GM21381 (cell line): Measurements from ENCODE around the gene BAHD1.

Experiments used
- ATAC-seq: cut with Tn5 transposase; IDR thresholded peaks from one replicate; pipeline ENCODE4 v1.9.1; 2021; ENCODE audit warnings: mild to moderate bottlenecking, moderate library complexity; ENCODE audit not compliant: unreplicated experiment

BAHD1 gene

DNA sequence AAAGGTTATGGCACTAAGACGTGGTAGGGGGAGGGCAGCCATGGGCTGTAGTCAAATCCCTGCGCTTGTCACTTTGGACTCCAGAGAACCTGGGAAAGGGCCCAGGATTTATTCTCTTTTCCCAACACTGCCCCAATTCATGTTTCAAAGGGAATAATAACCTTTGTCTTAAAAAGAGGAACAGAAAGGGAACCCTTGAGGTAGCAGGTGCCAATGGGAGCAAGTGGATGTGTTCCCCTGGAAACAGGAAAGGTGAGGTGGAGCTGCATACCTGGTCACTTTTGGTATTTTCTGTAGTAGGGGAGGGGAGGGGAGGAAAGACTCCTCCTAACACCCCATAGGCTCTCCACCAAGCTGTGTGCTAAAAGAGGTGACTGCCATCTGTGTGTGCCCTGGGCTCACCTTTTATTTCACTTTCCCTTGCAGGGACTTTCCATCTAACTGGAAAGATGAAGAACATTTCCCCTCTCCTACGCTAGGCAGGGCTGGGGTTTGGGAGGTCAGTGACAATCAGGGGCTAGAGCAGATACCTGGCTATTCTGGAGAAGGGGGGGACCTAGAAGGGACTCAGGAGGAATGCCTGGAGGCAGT, 23.9 kb downstream of the BAHD1 start:
- no peak for ATAC-seq

- ATAC-seq, result no peak
Observed at GRCh38 chr15:40465939-40466338, 25.2 kb downstream of the BAHD1 start.

GRCh38 chr15:40466426-40467260, 25.9 kb downstream of the BAHD1 start:
- ATAC-seq, result no peak

DNA sequence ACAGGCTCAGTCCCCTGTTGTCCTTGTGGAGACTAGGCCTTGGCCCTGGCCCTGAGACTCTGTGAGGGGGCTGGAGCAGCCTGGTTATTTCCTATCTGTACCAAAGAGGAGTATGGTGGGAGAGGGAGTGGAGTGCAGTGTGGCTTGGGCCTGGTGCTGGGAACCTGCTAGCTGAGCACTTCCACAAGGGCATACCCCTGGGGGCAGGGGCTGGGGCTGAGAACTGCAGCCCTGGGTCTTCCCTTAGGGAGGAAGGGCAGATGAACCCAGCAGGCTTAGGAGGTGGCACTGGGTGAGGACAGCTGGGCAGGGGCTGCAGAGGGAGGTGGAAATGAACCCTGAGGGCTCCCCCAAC, 26.5 kb downstream of the BAHD1 start:
- ATAC-seq, result no peak

- ATAC-seq, result no peak
Observed at GRCh38 chr15:40468898-40469331, 28.2 kb downstream of the BAHD1 start.

DNA sequence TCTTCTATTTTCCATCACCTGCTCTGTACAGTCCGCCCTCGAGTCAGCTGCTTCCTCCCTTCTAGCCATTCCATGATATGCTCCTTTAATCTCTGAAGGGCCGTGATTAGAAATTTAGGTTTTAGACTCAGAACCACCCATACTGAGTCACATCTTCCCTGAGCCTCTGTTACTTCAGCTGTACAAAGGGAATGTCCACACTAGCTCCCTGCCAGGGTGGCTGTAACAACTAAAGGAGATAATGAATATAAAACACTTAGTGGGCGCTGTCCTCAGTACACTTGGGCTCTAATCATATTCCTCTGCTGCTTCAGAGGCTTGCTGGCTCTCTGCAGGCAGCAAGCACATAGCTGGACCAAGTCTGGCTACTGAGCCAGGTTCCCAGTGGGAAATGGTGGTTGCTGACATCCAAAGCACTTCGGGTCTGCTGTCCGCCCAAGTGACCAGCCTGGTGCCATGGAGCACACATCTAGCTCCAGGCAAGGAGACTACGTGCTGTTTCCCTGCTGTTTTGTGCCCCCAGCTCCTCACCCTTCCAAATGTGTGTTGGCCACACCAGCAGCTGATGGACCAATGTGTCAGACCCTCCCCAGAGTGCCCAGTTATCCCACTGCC, 29.1 kb downstream of the BAHD1 start:
- ATAC-seq, result no peak

DNA sequence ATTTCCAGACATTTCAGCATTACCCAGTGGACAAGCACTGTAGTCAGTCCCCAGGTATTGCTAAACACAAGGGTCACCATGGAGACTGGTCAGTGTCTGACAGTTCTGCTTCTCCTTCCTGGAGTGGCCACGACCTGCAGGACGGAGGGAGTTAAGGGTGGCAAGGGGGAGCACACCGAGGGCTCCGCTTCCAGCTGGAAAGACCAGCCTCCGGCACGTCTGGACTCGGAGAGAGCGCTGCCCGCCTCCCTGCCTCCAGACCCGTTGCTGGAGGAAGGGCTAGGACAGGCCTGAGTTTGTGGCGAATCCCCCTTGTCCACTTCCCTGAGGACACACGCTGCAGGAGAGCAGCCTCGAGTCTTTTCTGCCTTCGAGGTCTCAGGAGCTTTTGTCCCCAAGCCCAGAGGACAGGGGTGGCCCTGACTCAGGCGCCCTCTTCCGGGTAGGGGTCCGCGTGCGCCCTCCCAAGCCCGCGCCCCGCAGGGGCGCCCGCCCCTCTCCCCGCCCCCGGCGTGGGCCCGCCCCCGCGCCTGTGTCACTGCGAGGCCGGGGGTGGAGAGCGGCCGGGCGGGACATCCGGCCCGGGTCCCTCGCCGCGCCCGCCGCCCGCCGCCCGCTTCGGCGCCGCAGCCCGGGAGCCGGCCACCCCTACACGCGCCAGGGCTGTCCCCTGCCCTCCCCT, 29.8 kb downstream of the BAHD1 start, which contains the start of gene CHST14:
Gene CHST14 (plus strand): TSS at position 562 of the 682 bp plus-strand sequence. CDS start 230 bp downstream, outside the sequence.
- peak; percentile 65 for ATAC-seq

DNA sequence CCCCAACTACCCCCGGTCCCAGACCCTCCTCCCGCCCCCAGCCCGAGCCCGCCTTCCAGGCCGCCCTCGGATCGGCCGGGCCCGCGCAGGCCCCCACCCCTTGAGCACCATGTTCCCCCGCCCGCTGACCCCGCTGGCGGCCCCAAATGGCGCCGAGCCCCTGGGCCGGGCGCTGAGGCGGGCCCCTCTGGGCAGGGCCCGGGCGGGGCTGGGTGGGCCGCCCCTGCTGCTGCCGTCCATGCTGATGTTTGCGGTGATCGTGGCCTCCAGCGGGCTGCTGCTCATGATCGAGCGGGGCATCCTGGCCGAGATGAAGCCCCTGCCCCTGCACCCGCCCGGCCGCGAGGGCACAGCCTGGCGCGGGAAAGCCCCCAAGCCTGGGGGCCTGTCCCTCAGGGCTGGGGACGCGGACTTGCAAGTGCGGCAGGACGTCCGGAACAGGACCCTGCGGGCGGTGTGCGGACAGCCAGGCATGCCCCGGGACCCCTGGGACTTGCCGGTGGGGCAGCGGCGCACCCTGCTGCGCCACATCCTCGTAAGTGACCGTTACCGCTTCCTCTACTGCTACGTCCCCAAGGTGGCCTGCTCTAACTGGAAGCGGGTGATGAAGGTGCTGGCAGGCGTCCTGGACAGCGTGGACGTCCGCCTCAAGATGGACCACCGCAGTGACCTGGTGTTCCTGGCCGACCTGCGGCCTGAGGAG, 30.5 kb downstream of the BAHD1 start:
- peak; percentile 39 for ATAC-seq

DNA sequence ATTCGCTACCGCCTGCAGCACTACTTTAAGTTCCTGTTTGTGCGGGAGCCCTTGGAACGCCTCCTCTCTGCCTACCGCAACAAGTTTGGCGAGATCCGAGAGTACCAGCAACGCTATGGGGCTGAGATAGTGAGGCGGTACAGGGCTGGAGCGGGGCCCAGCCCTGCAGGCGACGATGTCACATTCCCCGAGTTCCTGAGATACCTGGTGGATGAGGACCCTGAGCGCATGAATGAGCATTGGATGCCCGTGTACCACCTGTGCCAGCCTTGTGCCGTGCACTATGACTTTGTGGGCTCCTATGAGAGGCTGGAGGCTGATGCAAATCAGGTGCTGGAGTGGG, 31.0 kb downstream of the BAHD1 start:
- no peak for ATAC-seq

DNA sequence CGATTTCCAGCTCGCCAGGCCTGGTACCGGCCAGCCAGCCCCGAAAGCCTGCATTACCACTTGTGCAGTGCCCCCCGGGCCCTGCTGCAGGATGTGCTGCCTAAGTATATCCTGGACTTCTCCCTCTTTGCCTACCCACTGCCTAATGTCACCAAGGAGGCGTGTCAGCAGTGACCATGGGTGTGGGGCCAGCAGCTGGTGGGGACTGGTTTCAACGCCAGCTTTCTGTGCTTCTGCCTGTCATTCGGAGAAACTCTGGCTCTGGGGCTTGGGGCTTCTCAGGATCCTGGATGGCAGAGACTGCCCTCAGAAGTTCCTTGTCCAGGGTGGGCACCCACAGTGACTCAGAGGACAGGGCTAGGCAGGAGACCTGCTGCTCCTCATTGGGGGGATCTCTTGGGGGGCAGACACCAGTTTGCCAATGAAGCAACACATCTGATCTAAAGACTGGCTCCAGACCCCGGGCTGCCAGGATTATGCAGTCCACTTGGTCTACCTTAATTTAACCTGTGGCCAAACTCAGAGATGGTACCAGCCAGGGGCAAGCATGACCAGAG, 31.5 kb downstream of the BAHD1 start:
- no peak for ATAC-seq

DNA sequence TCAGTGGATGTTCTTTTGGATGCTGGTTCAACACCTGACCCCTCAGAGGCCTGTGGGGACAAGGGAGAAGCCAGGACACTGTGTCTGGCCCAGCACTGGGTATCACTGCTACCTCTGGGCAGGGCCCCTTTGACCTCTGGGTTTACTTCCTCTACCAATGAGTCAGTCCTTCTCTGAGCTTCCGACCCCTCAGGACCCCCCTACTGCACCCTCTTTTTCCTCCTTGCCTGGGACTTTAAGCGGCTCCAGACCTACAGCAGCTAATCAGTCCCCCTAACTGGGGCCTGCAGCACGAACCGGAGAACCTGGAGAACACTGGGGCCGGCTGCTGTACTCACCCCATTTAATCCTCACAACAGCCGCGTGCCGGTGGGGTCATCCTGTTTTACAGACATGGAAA, 33.8 kb downstream of the BAHD1 start:
- ATAC-seq, result no peak

DNA sequence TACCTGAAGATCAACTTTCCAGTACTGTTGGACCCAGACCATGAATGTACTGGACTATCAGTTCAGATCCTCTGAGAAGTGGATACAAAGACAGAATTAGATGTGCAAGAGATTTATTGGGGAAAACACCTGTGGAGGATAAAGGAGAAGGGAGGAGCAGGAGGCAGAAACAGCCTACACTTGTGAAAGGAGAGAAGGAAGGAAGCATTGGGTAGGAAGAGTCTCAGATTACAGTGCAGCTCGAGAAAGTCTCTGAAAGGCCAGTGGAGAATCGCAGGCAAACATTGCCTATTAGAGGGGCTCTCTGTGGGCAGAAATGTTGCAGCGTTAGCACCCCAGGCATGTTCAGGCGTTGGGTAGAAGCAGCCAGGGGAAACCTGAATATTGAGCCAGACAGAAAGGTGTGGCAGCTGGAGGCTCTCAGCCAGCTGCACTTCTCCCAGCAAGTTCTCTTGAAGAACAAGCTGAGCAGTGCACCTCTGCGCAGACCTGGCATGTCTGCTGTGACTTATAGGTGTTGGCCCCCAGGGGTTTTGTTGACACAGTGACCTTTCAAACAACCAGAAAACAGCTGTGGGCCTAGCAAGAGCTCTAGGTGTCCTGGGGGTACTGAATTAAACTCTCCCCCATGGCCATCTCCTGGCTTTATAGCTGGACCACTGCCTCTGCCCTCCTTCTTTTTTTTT, 37.0 kb downstream of the BAHD1 start:
- no peak for ATAC-seq

- no peak for ATAC-seq
Observed at GRCh38 chr15:40479024-40479423, 38.3 kb downstream of the BAHD1 start.

DNA sequence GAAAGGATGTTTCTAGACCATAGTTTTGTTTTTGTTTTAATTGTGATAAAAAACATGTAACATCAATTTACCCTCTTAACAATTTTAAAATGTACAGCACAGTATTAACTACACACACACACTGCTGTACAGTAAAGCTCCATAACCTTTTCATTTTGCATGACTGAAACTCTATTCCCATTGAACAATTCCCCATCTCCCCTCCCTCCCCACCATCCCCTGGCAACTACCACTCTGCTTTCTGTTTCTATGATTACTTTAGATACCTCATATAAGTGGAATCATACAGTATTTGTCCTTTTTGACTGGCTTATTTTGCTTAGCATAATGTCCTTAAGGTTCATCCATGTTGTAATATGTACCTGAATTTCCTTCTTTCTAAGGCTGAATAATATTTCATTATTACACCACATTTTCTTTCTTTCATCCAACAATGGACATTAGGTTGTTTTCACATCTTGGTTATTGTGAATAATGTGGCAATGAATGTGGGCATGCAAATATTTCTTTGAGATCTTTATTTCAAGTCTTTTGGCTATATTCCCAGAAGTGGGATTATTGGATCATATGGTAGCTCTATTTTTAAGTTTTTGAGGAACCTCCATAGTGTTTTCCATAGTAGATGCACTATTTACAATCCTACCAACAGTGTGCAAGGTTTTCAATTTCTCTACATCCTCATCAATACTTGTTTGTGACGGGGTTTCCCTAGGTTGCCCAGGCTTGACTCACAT, 40.8 kb downstream of the BAHD1 start:
- ATAC-seq, result no peak

DNA sequence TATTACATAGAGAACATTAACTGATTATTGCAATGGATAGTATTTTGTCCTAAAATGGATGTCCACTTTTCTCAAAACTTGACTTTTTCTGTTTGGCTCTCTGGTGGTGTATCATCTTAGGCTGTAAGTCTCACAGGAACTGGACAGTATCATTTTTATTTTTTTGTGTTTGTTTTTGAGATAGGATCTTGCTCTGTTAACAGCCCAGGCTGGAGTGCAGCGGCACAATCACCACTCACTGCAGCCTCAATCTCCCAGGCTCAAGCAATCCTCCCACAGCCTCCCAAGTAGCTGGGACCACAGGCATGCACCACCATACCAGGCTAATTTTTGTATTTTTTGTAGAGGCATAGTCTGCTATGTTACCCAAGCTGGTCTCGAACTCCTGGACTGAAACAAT, 43.2 kb downstream of the BAHD1 start:
- ATAC-seq, result no peak

DNA sequence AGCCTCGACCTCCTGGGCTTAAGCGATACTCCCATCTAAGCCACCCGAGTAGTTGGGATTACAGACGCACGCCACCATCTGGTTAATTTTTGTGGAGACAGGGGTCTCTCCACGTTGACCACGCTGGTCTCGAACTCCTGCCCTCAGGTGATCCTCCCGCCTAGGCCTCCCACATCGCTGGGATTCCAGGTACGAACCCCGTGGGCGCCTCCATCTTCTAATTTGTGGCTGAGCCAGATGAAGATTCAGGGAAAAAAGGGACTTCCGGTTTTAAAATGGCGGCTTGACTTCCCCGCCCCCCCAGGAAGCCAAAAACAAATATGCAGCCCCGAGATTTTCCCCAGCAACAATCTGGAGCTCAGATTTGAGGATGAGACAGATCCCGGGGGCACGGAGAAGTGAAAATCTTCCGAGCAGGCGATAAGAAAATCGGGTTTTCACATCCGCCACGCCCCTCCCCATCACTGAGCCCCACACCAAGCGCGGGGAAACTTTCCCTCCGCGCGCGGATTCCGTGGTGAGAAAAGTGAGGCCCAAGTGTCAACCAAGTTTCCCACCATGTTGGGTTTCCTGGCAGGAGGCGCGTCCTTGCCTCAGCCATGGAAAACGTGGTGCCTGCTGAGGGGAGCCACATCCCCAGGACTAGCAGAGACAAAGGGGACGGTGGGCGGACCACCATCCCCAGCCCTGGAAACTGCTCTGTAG, 45.5 kb downstream of the BAHD1 start:
- ATAC-seq, result no peak

DNA sequence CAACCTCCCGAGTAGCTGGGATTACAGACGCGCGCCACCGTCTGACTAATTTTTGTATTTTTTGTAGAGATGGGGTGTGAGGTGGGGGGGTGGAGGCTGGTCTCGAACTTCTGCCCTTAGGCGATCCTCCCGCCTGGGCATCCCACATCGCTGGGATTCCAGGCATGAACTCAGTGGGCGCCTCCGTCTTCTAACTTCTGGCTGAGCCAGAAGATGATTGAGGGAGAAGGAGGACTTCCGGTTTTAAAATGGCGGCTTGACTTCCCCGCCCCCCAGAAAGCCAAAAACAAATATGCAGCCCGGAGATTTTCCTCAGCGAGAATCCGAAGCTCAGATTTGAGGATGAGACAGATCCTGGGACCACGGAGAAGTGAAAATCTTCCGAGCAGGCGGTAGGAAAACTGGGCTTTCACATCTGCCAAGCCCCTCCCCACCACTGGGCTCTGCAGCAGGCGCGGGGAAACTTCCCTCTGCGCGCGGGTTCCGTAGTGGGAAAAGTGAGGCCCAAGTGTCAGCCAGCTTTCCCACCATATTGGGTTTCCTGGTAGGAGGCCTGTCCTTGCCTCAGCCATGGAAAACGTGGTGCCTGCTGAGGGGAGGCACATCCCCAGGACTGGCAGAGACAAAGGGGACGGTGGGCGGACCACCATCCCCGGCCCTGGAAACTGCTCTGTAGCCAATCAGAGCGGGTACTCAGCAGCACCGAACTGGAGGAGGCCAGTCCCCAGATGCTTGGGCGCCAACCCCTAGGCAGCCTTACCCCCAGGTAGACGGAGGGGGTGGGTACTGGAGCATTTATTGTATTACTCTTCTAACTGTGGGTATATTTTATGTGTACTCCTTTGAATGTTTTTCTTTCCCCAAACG, 47.3 kb downstream of the BAHD1 start:
- ATAC-seq, result no peak
